ENCODE measurements around the gene SLC15A4.

SLC15A4 gene

DNA sequence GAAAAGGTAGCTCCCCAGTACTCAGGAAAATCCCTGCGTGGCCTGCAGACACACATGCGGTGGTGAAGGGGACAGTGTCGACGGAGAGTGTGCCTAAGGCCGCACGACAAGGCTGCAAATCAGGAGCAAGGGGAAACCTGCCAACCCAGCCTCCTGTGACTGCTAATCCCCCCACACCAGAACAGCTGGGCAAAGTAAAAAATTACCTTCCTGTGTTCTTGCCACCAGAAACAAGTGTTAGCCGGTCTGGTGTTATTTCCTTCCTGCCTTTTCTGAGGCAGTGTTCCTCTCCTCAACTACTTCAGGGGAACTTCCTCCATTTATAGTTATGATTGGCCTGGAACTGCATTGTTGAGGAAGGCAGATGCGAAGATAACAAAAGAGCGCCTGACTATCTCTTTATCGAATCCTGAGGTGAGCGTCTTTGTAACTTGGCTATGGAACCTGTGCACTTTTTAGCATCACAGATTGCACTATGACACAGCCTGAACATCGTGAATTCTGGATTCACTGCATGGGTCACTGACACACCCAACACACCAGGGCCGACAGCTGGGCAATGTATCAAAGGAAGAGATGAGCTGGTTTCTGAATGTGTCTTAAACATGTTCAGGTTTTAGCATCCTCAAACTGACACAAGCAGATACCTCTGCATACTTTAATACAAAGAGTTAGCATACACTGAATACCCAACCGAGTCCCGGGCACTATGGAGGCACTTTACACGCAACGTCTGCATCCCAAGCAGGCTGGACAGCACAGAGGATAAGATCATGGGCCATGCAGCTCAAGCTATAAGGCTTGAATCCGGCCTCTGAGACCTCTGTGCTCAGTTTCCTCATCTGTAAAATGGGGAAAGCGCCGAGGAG lies 28.9 kb downstream of the SLC15A4 start:
- no peak overlapping the region for H4K91ac ChIP-seq (ENCODE audit: low read depth, low read length)
- WGBS (ENCODE audit: extremely low coverage, insufficient coverage, insufficient read length) = no CpG with 5 or more reads among the region's 20 CpGs
- H3K4me2 ChIP-seq (ENCODE audit: low read length) = no peak overlapping the region

DNA sequence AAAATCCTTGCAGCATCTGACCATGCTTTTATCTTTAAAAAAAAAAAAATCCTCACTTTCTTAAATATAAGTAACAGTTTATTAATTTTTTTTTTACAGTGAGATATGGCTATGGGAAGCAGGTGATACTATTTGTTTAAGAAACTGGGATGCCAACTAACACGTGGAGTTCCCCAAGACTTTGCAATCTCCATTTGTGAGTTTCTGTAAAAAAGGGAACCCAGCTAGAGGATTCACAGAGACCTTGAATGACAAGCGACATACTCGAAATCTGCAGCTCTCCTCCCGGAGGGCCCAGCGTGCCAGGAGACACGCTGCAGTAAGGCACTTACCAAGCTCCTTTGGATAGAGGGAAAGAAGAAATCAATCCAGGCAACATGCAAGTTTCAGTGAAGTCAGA lies 30.1 kb downstream of the SLC15A4 start:
- no peak for DNase-seq
- Histone ChIP-seq H3K18ac (ENCODE audit: low read length) (no peak overlapping the region), H3K36me3 (ENCODE audit: control insufficient read depth in 1 of 2, insufficient read depth in 2 of 2, low read length in 2 of 2) (peaks cover 54 to 55% of the 10 kb centered on the region in 2 experiments), H3K4me1 (ENCODE audit: control insufficient read depth in 1 of 2, insufficient read depth in 2 of 2, low read length in 2 of 2) (peaks cover 0 to 2% of the 10 kb centered on the region in 2 experiments), H3K79me2 (ENCODE audit: control insufficient read depth, insufficient read depth, low read length, poor library complexity) (no peaks in the 10 kb centered on the region), H2BK120ac (ENCODE audit: insufficient read depth, low read length, poor library complexity) (no peak overlapping the region), H4K91ac (ENCODE audit: low read depth, low read length) (no peak overlapping the region), H4K12ac (ENCODE audit: low read depth, low read length) (no peak overlapping the region), H2BK12ac (ENCODE audit: low read length) (no peak overlapping the region), H3K4me3 (ENCODE audit: low read depth, low read length) (no peak overlapping the region), H3K9ac (ENCODE audit: low read length) (no peak overlapping the region), H3K14ac (ENCODE audit: low read length) (no peak overlapping the region), H2BK5ac (ENCODE audit: low read depth, low read length, poor library complexity) (no peak overlapping the region), H3K79me1 (ENCODE audit: low read length) (no peaks in the 10 kb centered on the region), H4K8ac (ENCODE audit: low read depth, low read length) (no peak overlapping the region), H3K27ac (ENCODE audit: low read depth, low read length) (no peak overlapping the region), H3K9me3 (ENCODE audit: insufficient read depth, low read depth, low read length) (peaks cover 2% of the 10 kb centered on the region), H2AFZ (ENCODE audit: insufficient read depth, low read length, poor library complexity) (no peak overlapping the region), H3K27me3 (ENCODE audit: insufficient read depth, low read length) (no peaks in the 10 kb centered on the region), H3K23ac (ENCODE audit: low read length) (no peak overlapping the region), H3K4me2 (ENCODE audit: low read length) (no peak overlapping the region), H2AK5ac (ENCODE audit: low read length) (no peak overlapping the region), H3K4ac (ENCODE audit: low read depth, low read length) (no peak overlapping the region)
- no CpG with 5 or more reads among the region's 6 CpGs for WGBS (ENCODE audit: extremely low coverage, insufficient coverage, insufficient read length)

More for the DNA sequence above, 28.9 kb downstream of the SLC15A4 start:
- no peak for DNase-seq
- Histone ChIP-seq H4K12ac (ENCODE audit: low read depth, low read length) (no peak overlapping the region), H3K4me3 (ENCODE audit: low read depth, low read length) (no peak overlapping the region), H3K27me3 (ENCODE audit: insufficient read depth, low read length) (no peaks in the 10 kb centered on the region), H2AK5ac (ENCODE audit: low read length) (no peak overlapping the region), H3K9ac (ENCODE audit: low read length) (no peak overlapping the region), H3K23ac (ENCODE audit: low read length) (no peak overlapping the region), H3K27ac (ENCODE audit: low read depth, low read length) (no peak overlapping the region), H3K36me3 (ENCODE audit: control insufficient read depth in 1 of 2, insufficient read depth in 2 of 2, low read length in 2 of 2) (peaks cover 60 to 62% of the 10 kb centered on the region in 2 experiments), H2AFZ (ENCODE audit: insufficient read depth, low read length, poor library complexity) (no peak overlapping the region), H2BK120ac (ENCODE audit: insufficient read depth, low read length, poor library complexity) (no peak overlapping the region), H3K4ac (ENCODE audit: low read depth, low read length) (no peak overlapping the region), H4K8ac (ENCODE audit: low read depth, low read length) (no peak overlapping the region), H3K18ac (ENCODE audit: low read length) (no peak overlapping the region), H2BK5ac (ENCODE audit: low read depth, low read length, poor library complexity) (no peak overlapping the region), H3K4me1 (ENCODE audit: control insufficient read depth in 1 of 2, insufficient read depth in 2 of 2, low read length in 2 of 2) (peaks cover 0 to 2% of the 10 kb centered on the region in 2 experiments), H3K79me2 (ENCODE audit: control insufficient read depth, insufficient read depth, low read length, poor library complexity) (no peaks in the 10 kb centered on the region), H2BK12ac (ENCODE audit: low read length) (no peak overlapping the region), H3K9me3 (ENCODE audit: insufficient read depth, low read depth, low read length) (peaks cover 2% of the 10 kb centered on the region), H3K79me1 (ENCODE audit: low read length) (no peaks in the 10 kb centered on the region), H3K14ac (ENCODE audit: low read length) (no peak overlapping the region)

DNA sequence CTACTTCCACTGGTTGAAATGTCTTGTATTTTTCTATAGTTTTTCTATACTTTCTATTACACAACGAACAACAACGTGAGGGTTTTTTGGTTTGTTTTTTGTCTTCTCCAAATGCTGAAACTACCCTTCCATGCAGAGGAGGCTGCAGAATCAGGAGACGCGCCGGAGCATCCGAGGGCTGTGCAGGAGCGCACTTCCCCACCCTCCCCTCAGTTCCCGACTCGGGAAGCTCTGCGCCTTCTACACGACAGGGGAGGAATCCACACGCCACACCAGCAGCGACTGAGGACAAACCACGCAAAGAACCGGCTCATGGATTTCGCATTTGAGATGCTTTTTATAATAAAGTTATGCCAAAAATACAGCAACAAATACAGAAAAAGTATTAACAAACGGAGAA lies 30.9 kb downstream of the SLC15A4 start:
- WGBS (ENCODE audit: extremely low coverage, insufficient coverage, insufficient read length) = no CpG with 5 or more reads among the region's 17 CpGs
- Histone ChIP-seq H4K91ac (ENCODE audit: low read depth, low read length) (no peak overlapping the region), H3K4me1 (ENCODE audit: control insufficient read depth in 1 of 2, insufficient read depth in 2 of 2, low read length in 2 of 2) (peaks cover 0 to 2% of the 10 kb centered on the region in 2 experiments), H2AFZ (ENCODE audit: insufficient read depth, low read length, poor library complexity) (no peak overlapping the region), H3K4ac (ENCODE audit: low read depth, low read length) (no peak overlapping the region), H2BK12ac (ENCODE audit: low read length) (no peak overlapping the region), H2BK5ac (ENCODE audit: low read depth, low read length, poor library complexity) (no peak overlapping the region), H3K9me3 (ENCODE audit: insufficient read depth, low read depth, low read length) (peaks cover 2% of the 10 kb centered on the region), H3K9ac (ENCODE audit: low read length) (no peak overlapping the region), H3K27ac (ENCODE audit: low read depth, low read length) (no peak overlapping the region), H3K18ac (ENCODE audit: low read length) (no peak overlapping the region), H3K27me3 (ENCODE audit: insufficient read depth, low read length) (no peaks in the 10 kb centered on the region), H3K23ac (ENCODE audit: low read length) (no peak overlapping the region), H3K14ac (ENCODE audit: low read length) (no peak overlapping the region), H2BK120ac (ENCODE audit: insufficient read depth, low read length, poor library complexity) (no peak overlapping the region), H3K79me1 (ENCODE audit: low read length) (no peaks in the 10 kb centered on the region), H2AK5ac (ENCODE audit: low read length) (no peak overlapping the region), H4K12ac (ENCODE audit: low read depth, low read length) (no peak overlapping the region), H3K79me2 (ENCODE audit: control insufficient read depth, insufficient read depth, low read length, poor library complexity) (no peaks in the 10 kb centered on the region), H3K36me3 (ENCODE audit: control insufficient read depth in 1 of 2, insufficient read depth in 2 of 2, low read length in 2 of 2) (peaks cover 51% of the 10 kb centered on the region in 2 experiments), H4K8ac (ENCODE audit: low read depth, low read length) (no peak overlapping the region), H3K4me3 (ENCODE audit: low read depth, low read length) (no peak overlapping the region), H3K4me2 (ENCODE audit: low read length) (no peak overlapping the region)
- no peak for DNase-seq

DNA sequence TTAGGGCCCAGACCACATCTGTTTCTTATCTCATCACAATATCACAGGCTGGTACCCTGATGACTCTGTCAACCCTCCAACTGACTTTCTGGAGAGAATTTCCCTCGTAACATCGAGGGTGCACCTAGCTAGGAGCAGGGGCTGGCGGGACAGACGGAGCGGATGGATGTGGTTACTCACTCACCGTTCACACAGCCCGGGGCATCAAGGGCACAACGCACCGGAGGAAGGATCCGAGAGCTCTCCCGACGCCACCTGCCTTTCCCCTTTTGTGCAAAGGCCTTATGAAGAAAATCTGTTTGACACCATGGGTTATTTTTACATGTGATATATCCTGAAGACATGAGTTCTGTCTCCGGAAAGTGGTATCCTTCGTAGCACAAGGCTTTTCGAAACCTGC lies 31.4 kb downstream of the SLC15A4 start:
- Histone ChIP-seq H3K36me3 (ENCODE audit: control insufficient read depth in 1 of 2, insufficient read depth in 2 of 2, low read length in 2 of 2) (peaks cover 46 to 47% of the 10 kb centered on the region in 2 experiments), H3K18ac (ENCODE audit: low read length) (no peak overlapping the region), H3K14ac (ENCODE audit: low read length) (no peak overlapping the region), H2AK5ac (ENCODE audit: low read length) (no peak overlapping the region), H4K91ac (ENCODE audit: low read depth, low read length) (no peak overlapping the region), H3K9me3 (ENCODE audit: insufficient read depth, low read depth, low read length) (peaks cover 2% of the 10 kb centered on the region), H3K27me3 (ENCODE audit: insufficient read depth, low read length) (no peaks in the 10 kb centered on the region), H3K4me2 (ENCODE audit: low read length) (no peak overlapping the region), H3K79me1 (ENCODE audit: low read length) (no peaks in the 10 kb centered on the region), H3K4me3 (ENCODE audit: low read depth, low read length) (no peak overlapping the region), H2BK12ac (ENCODE audit: low read length) (no peak overlapping the region), H2BK5ac (ENCODE audit: low read depth, low read length, poor library complexity) (no peak overlapping the region), H3K27ac (ENCODE audit: low read depth, low read length) (no peak overlapping the region), H3K79me2 (ENCODE audit: control insufficient read depth, insufficient read depth, low read length, poor library complexity) (no peaks in the 10 kb centered on the region), H2AFZ (ENCODE audit: insufficient read depth, low read length, poor library complexity) (no peak overlapping the region), H3K9ac (ENCODE audit: low read length) (no peak overlapping the region), H4K8ac (ENCODE audit: low read depth, low read length) (no peak overlapping the region), H3K23ac (ENCODE audit: low read length) (no peak overlapping the region), H3K4ac (ENCODE audit: low read depth, low read length) (no peak overlapping the region), H3K4me1 (ENCODE audit: control insufficient read depth in 1 of 2, insufficient read depth in 2 of 2, low read length in 2 of 2) (peaks cover 0 to 2% of the 10 kb centered on the region in 2 experiments), H2BK120ac (ENCODE audit: insufficient read depth, low read length, poor library complexity) (no peak overlapping the region), H4K12ac (ENCODE audit: low read depth, low read length) (no peak overlapping the region)
- DNase-seq = no peak
- no CpG with 5 or more reads among the region's 15 CpGs for WGBS (ENCODE audit: extremely low coverage, insufficient coverage, insufficient read length)
